ENCODE data around the gene SCUBE1. TPM values are rescaled to one million over a fixed set of nuclear protein-coding genes. Genes with fewer than 3 reads are reported as not detected.

SCUBE1 gene
- total and polyA plus RNA-seq, 8 donors: 0.31 to 8.0 (median 1.8) TPM

GRCh38 chr22:43156413-43156812 lies 186.8 kb downstream of the SCUBE1 start:
- WGBS, 5 donors: 77 to 88% (median 82%) methylated on average over 12 of the region's 12 CpGs
- peaks cover 45 to 94% (median 80%) of the 10 kb centered on the region in 4 donors for H3K4me1 ChIP-seq
- no peaks in the 10 kb centered on the region for H3K9me3 ChIP-seq
- H3K4me3 ChIP-seq: no peak overlapping the region
- H3K27ac ChIP-seq: peak overlapping the region in 4 of 5 donors; percentile 52 to 95 (median 76)
- no peak for DNase-seq
- H3K27me3 ChIP-seq: no peaks in the 10 kb centered on the region
- H3K36me3 ChIP-seq: peaks cover 0 to 34% (median 21%) of the 10 kb centered on the region in 4 donors
- no peak for TF ChIP-seq POLR2AphosphoS5 (IDR thresholded peaks at IDR 0.05)
- intact Hi-C loops (cut with DNase I; ENCODE audit: low total_unique reads): no loop called here

- TF ChIP-seq POLR2A (IDR thresholded peaks at IDR 0.05) (no peak), CTCF (IDR thresholded peaks at IDR 0.05) (no peak), POLR2AphosphoS5 (IDR thresholded peaks at IDR 0.05) (no peak), EP300 (IDR thresholded peaks at IDR 0.05) (no peak)
- 63 to 74% (median 69%) methylated on average over 5 of the region's 5 CpGs for WGBS, 5 donors
- Histone ChIP-seq H3K4me1 (peaks cover 47 to 93% (median 84%) of the 10 kb centered on the region in 4 donors), H3K4me3 (no peak overlapping the region), H3K9me3 (no peaks in the 10 kb centered on the region), H3K27ac (peak overlapping the region; percentile 47 to 95 (median 70)), H3K36me3 (peaks cover 0 to 28% (median 15%) of the 10 kb centered on the region in 4 donors), H3K27me3 (no peaks in the 10 kb centered on the region)
- intact Hi-C loops (cut with DNase I; ENCODE audit: low total_unique reads): no loop called here
- no peak for DNase-seq
Observed at GRCh38 chr22:43155789-43156188, 187.4 kb downstream of the SCUBE1 start.

GRCh38 chr22:43154887-43155536 lies 188.2 kb downstream of the SCUBE1 start:
- H3K4me1 ChIP-seq: peaks cover 41 to 90% (median 83%) of the 10 kb centered on the region in 4 donors
- DNase-seq: peak in 1 of 2 donors; percentile 65
- no peaks in the 10 kb centered on the region for H3K9me3 ChIP-seq
- intact Hi-C loops (cut with DNase I; ENCODE audit: low total_unique reads): no loop called here
- peak overlapping the region; percentile 47 to 95 (median 70) for H3K27ac ChIP-seq
- WGBS, 5 donors: 57 to 77% (median 69%) methylated on average over 9 to 27 of the region's 27 CpGs
- TF ChIP-seq POLR2A (IDR thresholded peaks at IDR 0.05) (no peak), CTCF (IDR thresholded peaks at IDR 0.05) (no peak), POLR2AphosphoS5 (IDR thresholded peaks at IDR 0.05) (no peak), EP300 (IDR thresholded peaks at IDR 0.05) (no peak)
- H3K4me3 ChIP-seq: peak overlapping the region in 2 of 4 donors; percentile 20 to 84
- peaks cover 0 to 23% (median 12%) of the 10 kb centered on the region in 4 donors for H3K36me3 ChIP-seq
- no peaks in the 10 kb centered on the region for H3K27me3 ChIP-seq

GRCh38 chr22:43153899-43154298 lies 189.3 kb downstream of the SCUBE1 start:
- H3K4me3 ChIP-seq: peak overlapping the region in 3 of 4 donors; percentile 20 to 84 (median 24)
- DNase-seq: no peak
- no peaks in the 10 kb centered on the region for H3K27me3 ChIP-seq
- H3K4me1 ChIP-seq: peaks cover 30 to 79% (median 72%) of the 10 kb centered on the region in 4 donors
- H3K9me3 ChIP-seq: no peaks in the 10 kb centered on the region
- peak overlapping the region; percentile 9 to 95 (median 70) for H3K27ac ChIP-seq
- TF ChIP-seq EP300 (IDR thresholded peaks at IDR 0.05): no peak
- no peak for TF ChIP-seq POLR2AphosphoS5 (IDR thresholded peaks at IDR 0.05)
- no peak for TF ChIP-seq CTCF (IDR thresholded peaks at IDR 0.05)
- TF ChIP-seq POLR2A (IDR thresholded peaks at IDR 0.05): no peak
- 36 to 50% (median 42%) methylated on average over 9 of the region's 9 CpGs for WGBS, 5 donors
- intact Hi-C loops (cut with DNase I; ENCODE audit: low total_unique reads): no loop called here
- H3K36me3 ChIP-seq: peaks cover 0 to 20% (median 4%) of the 10 kb centered on the region in 4 donors
